ENCODE data around the gene ALDH3B1. TPM values are rescaled to one million over a fixed set of nuclear protein-coding genes. Genes with fewer than 3 reads are reported as not detected.
A peak's percentile ranks its signal among the peaks of the same experiment; 100 is the strongest.

The ALDH3B1 gene
- total and polyA plus RNA-seq, 2 donors (not counting 1 experiment from before 2014, with no cell fraction given): 39.0 to 57.6 TPM

DNA sequence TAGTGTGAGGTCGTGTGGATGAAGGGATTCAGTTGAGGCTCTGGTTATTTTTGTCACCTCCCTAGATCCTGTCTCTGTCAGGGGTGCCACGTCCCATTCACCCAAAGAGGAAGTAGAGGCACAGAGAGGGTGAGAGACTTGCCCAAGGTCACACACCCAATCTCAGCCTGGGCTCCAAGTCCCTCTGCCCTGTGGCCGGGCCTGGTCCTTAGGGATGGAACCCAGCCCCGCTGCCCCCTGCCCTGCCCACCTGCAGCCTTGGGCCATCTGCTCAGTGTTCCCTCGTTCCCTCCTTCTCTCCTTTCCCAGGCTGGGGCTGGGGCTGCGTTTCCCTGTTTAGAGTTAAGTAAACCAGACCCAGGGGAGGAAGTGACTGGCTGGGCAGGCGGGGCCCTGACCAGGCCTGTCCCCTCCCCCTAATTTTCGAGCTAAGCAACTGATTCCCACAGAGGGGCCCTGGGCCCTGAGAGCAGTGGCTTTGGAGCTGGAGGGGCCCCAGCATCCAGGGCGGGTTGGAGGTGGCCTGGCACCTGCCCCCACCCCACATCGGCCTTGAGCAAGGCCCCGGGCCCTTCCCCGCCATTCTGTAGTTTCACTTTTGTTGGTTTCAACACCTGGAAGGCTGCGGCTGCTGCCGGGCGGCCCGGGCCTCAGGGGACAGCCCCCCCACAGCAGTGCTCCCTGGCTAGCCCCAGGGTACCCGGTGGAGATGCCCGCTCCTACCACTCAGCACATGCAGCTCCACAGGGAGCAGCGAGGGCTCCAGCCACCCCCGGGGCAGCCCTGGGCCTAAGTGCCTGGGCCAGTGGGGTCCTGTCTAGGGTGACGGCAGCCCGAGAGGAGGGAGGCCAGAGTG is 30.2 kb downstream of the ALDH3B1 start:
- H3K9ac ChIP-seq (ENCODE audit: insufficient read depth, low read length): peak overlapping the region; percentile 79
- no peaks in the 10 kb centered on the region for H4K20me1 ChIP-seq (ENCODE audit: control insufficient read depth, extremely low read depth, insufficient read depth, low read length)
- no peak for TF ChIP-seq EZH2 (IDR thresholded peaks at IDR 0.05; ENCODE audit: low read length, missing control alignments)
- TF ChIP-seq, protein P1, sequence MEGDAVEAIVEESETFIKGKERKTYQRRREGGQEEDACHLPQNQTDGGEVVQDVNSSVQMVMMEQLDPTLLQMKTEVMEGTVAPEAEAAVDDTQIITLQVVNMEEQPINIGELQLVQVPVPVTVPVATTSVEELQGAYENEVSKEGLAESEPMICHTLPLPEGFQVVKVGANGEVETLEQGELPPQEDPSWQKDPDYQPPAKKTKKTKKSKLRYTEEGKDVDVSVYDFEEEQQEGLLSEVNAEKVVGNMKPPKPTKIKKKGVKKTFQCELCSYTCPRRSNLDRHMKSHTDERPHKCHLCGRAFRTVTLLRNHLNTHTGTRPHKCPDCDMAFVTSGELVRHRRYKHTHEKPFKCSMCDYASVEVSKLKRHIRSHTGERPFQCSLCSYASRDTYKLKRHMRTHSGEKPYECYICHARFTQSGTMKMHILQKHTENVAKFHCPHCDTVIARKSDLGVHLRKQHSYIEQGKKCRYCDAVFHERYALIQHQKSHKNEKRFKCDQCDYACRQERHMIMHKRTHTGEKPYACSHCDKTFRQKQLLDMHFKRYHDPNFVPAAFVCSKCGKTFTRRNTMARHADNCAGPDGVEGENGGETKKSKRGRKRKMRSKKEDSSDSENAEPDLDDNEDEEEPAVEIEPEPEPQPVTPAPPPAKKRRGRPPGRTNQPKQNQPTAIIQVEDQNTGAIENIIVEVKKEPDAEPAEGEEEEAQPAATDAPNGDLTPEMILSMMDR (conservative IDR thresholded peaks at IDR 0.05 in 1 of 2, IDR thresholded peaks at IDR 0.05 in 1 of 2; ENCODE audit: low read depth in 1 of 2, low read length in 2 of 2): no peak
- H3K27ac ChIP-seq (ENCODE audit: insufficient read depth, low read length): peak overlapping the region; percentile 70
- H2AFZ ChIP-seq (ENCODE audit: low read length): no peak overlapping the region
- H3K4me1 ChIP-seq (ENCODE audit: control insufficient read depth, extremely low read depth, insufficient read depth, low read length): peaks cover 8% of the 10 kb centered on the region
- H3K79me2 ChIP-seq (ENCODE audit: control insufficient read depth, insufficient read depth, low read length): peaks cover 26% of the 10 kb centered on the region
- peak; percentile 59 to 69 for DNase-seq (ENCODE audit: low read depth in 2 of 2)
- H3K4me3 ChIP-seq (replicated peaks in 1 of 4; ENCODE audit: control extremely low read depth in 1 of 4, insufficient read depth in 1 of 4, low read depth in 3 of 4, low read length in 4 of 4): peak overlapping the region; percentile 47 to 88 (median 80)
- H3K36me3 ChIP-seq (ENCODE audit: control insufficient read depth, insufficient read depth, low read length): peaks cover 27% of the 10 kb centered on the region
- no peaks in the 10 kb centered on the region for H3K9me3 ChIP-seq (ENCODE audit: control insufficient read depth, insufficient read depth, low read depth, low read length)
- no peaks in the 10 kb centered on the region for H3K27me3 ChIP-seq (ENCODE audit: control insufficient read depth, insufficient read depth, low read length)
- H3K4me2 ChIP-seq (ENCODE audit: extremely low read depth, insufficient read depth, low read length): peak overlapping the region; percentile 73

DNA sequence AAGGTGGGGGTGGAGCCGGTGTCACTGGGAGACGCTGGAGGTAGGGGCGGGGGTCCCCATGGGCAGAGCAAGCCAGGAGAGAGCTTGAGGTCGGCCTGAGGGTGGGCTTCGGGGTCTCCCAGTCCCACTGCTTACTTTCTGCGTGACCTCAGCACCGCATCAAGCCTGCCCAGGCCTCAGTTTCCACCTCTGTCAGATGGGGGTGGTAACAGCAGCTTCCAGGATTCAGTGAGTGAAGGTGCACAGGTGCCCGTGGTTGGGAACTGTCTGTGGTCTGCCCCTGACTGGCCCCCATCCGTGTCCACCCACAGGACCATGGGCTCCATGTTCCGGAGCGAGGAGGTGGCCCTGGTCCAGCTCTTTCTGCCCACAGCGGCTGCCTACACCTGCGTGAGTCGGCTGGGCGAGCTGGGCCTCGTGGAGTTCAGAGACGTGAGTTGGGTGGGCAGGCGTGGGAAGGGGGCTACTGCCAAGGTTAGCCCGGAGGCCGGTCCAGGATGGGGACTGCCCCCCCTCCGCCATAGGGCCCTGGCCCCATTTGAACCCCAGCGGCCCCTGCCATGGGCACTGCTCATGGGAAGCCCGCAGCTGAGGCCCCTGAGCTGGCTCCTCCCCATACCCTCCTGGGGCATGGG is 30.9 kb downstream of the ALDH3B1 start:
- Histone ChIP-seq H2AFZ (ENCODE audit: low read length) (no peak overlapping the region), H3K36me3 (ENCODE audit: control insufficient read depth, insufficient read depth, low read length) (peaks cover 30% of the 10 kb centered on the region), H3K79me2 (ENCODE audit: control insufficient read depth, insufficient read depth, low read length) (peaks cover 26% of the 10 kb centered on the region), H3K27me3 (ENCODE audit: control insufficient read depth, insufficient read depth, low read length) (no peaks in the 10 kb centered on the region), H3K4me3 (replicated peaks in 1 of 4; ENCODE audit: control extremely low read depth in 1 of 4, insufficient read depth in 1 of 4, low read depth in 3 of 4, low read length in 4 of 4) (peak overlapping the region; percentile 47 to 88 (median 80)), H3K4me2 (ENCODE audit: extremely low read depth, insufficient read depth, low read length) (peak overlapping the region; percentile 73), H4K20me1 (ENCODE audit: control insufficient read depth, extremely low read depth, insufficient read depth, low read length) (no peaks in the 10 kb centered on the region), H3K4me1 (ENCODE audit: control insufficient read depth, extremely low read depth, insufficient read depth, low read length) (peaks cover 8% of the 10 kb centered on the region), H3K9ac (ENCODE audit: insufficient read depth, low read length) (peak overlapping the region; percentile 79), H3K9me3 (ENCODE audit: control insufficient read depth, insufficient read depth, low read depth, low read length) (no peaks in the 10 kb centered on the region), H3K27ac (ENCODE audit: insufficient read depth, low read length) (peak overlapping the region; percentile 70)
- no peak for TF ChIP-seq EZH2 (IDR thresholded peaks at IDR 0.05; ENCODE audit: low read length, missing control alignments)
- TF ChIP-seq, protein P1 (conservative IDR thresholded peaks at IDR 0.05 in 1 of 2, IDR thresholded peaks at IDR 0.05 in 1 of 2; ENCODE audit: low read depth in 1 of 2, low read length in 2 of 2): no peak
- no peak for DNase-seq (ENCODE audit: low read depth in 2 of 2)

DNA sequence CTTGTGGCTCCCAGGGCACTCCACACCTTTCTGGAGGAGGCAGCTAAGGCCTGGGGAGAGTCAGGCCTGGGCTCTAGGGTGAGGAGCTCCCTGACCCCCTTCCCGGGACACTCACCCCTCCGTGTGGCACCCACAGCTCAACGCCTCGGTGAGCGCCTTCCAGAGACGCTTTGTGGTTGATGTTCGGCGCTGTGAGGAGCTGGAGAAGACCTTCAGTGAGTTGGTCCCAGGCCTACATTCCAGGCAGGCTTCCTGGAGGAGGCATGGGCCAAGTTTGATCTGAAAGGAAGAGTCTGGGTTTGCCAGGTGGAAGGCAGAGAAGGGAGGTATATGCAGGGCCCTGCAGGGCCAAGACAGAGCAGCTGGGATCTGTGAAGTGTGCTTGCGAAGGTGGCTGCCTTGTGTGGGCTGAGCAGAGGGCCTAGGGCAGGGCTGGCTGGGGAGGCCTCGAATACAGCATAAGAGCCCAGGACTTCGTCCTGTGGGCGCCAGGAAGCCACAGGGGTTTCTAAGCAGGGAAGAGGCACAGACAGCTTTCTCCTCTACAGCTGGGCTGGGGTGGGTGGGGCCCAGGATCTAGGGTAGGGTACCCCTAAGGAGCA is 31.6 kb downstream of the ALDH3B1 start:
- Histone ChIP-seq H3K79me2 (ENCODE audit: control insufficient read depth, insufficient read depth, low read length) (peaks cover 26% of the 10 kb centered on the region), H3K9ac (ENCODE audit: insufficient read depth, low read length) (no peak overlapping the region), H3K27ac (ENCODE audit: insufficient read depth, low read length) (no peak overlapping the region), H3K27me3 (ENCODE audit: control insufficient read depth, insufficient read depth, low read length) (no peaks in the 10 kb centered on the region), H3K9me3 (ENCODE audit: control insufficient read depth, insufficient read depth, low read depth, low read length) (no peaks in the 10 kb centered on the region), H2AFZ (ENCODE audit: low read length) (no peak overlapping the region), H3K4me1 (ENCODE audit: control insufficient read depth, extremely low read depth, insufficient read depth, low read length) (peaks cover 8% of the 10 kb centered on the region), H3K4me3 (replicated peaks in 1 of 4; ENCODE audit: control extremely low read depth in 1 of 4, insufficient read depth in 1 of 4, low read depth in 3 of 4, low read length in 4 of 4) (no peak overlapping the region), H3K4me2 (ENCODE audit: extremely low read depth, insufficient read depth, low read length) (no peak overlapping the region), H3K36me3 (ENCODE audit: control insufficient read depth, insufficient read depth, low read length) (peaks cover 28% of the 10 kb centered on the region), H4K20me1 (ENCODE audit: control insufficient read depth, extremely low read depth, insufficient read depth, low read length) (no peaks in the 10 kb centered on the region)
- DNase-seq (ENCODE audit: low read depth in 2 of 2): no peak
- TF ChIP-seq EZH2 (IDR thresholded peaks at IDR 0.05; ENCODE audit: low read length, missing control alignments): no peak
- TF ChIP-seq, protein P1 (conservative IDR thresholded peaks at IDR 0.05 in 1 of 2, IDR thresholded peaks at IDR 0.05 in 1 of 2; ENCODE audit: low read depth in 1 of 2, low read length in 2 of 2): no peak
